NCI-H226 (cell line): ENCODE results near the gene GNAT2.
A peak's percentile ranks its signal among the peaks of the same experiment; 100 is the strongest.

ENCODE experiments used
- DNase-seq: peaks from one replicate; pipeline ENCODE4 v3.0.0-alpha.2; 2015

Gene GNAT2

DNA sequence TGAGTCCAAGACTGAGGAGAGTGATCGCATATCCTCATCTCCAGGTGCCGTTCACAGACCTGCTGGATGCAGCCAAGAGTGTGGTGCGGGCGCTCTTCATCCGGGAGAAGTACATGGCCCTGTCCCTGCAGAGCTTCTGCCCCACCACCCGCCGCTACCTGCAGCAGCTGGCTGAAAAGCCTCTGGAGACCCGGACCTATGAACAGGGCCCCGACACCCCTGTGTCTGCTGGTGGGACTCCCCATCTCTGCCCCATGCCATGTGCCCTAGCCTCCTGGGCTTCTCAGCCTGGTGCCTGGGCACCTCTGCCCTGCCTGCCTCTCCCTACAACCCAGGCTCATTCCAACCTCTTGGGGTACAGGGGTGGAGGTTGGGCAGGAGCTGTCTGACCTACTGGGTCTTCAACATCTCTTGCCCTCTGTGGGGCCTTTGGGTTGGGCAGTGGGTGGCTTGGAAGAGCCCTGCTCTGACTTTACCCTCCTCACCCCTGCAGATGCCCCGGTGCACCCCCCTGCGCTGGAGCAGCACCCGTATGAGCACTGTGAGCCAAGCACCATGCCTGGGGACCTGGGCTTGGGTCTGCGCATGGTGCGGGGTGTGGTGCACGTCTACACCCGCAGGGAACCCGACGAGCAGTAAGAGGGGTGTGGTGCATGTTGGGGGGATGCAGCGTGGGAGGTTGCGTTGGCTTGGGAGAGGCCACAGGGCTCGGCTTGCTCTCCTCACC, 7.4 kb upstream of the GNAT2 start:
- DNase-seq = no peak

DNA sequence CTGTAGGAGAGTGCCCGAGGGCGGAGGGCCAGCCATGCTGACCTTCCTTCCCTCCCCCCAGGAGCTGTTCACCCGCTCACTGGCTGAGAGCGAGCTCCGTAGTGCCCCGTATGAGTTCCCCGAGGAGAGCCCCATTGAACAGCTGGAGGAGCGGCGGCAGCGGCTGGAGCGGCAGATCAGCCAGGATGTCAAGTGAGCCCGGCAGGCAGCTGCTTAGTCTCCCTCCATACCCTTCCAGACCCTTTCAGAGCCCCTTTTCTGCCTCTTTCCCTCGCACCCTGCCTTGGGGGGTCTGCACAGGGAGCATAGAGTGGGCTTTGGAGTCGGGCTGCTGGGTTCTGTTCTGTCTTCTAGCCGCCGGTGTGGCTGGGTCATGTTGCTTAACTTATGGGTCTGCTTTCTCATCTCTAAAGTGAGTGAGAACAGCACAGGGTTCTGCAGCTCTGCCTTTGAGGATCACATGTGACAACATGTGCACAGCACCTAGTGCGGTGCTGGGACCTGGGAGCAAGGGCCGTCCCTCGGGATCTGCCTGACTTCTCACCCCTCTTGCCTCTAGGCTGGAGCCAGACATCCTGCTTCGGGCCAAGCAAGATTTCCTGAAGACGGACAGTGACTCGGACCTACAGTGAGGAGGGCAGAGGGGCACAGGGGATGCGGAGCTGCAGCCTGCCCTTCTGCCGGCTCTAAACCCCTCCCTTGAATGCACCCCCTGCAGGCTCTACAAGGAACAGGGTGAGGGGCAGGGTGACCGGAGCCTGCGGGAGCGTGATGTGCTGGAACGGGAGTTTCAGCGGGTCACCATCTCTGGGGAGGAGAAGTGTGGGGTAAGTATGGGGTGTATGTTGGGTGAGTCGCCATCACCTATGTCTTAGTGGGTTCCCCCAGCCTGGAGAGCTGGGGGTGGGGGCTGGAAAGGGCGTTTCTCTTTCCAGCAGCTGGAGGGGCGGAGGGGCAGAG, 6.5 kb upstream of the GNAT2 start:
- no peak for DNase-seq

DNA sequence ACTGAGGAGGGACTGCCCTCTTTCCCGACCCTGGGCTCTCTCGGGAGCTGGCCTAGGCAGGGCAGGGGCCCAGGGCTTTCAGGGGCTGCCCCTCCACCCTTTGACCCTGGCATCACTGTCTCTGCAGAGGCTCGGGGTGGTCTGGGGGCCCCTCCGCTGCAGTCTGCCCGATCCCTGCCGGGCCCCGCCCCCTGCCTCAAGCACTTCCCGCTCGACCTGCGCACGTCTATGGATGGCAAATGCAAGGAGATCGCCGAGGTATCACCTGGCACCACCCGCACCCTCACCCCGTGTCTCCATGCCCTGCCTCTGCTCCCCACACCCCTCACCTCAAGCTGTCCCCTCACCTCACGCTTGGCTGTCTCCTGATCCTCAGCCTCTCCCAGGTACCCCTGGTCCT, 5.8 kb upstream of the GNAT2 start:
- DNase-seq = no peak

DNA sequence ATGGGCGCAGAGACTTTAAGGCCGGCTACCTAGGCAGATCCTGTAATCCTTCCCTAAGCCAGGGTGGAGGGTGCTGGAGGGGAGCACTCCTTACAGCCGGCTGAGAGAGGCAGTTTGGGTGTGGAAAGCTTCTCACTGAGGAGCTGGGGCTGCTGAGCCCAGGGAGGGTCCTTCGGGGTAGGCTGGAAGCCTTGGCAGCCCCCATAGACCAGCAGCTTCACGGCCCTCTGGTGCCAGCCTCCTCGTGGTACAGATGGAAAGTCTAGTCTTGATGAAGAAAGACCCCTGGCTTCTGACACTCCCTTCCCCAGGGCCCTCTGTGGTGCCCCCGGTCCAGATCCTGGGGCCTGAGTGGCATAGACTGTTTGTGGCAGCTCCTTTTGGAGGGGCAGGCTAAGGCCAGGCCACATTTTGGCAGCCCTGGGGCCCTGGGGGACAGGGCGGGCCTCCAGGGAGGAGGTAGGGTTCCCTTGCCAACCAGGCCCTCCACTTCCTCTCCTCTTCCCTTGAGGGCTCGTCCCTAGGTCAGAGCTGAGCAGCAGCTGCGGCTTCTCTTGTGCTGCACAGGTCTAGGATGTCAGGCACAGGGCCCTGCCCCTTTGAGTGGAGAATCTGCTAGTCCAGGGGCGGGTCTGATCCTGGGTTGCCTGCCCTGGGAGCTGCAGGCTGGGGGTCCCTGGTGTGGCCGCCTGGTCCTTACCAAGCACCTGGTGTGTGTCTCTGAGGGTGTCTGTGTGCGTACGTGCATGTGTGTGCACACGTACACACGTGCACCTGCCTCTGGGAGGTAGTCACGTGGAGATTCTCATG, 5.0 kb upstream of the GNAT2 start:
- DNase-seq = no peak

DNA sequence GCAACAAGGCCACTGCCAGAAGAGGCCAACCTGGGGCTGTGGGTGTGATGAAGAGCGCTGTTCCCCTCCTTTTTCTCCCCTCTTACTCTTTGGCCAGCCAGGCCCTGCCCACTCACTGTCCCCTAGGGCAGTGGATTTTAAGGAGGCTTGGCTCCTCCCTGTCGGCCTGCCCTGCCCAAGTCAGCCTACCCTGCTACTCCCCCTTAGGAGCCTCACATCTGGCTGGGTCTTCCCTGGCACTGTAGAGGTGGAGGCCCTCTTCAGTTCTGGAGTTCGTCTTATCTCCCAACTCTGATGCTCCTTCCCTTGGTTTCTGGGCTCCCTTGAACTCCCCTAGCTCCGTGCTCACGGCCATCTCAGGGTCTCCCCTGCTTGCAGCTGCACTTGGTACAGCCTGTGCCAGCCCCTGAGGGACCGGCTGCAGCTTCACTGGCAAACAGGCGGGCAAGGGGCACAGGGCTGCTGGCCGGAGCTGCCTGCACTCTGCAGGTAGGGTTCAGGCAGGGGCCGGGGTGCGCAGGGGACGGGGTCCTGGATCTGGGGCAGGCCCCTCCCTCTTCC, 4.3 kb upstream of the GNAT2 start:
- DNase-seq = no peak

DNA sequence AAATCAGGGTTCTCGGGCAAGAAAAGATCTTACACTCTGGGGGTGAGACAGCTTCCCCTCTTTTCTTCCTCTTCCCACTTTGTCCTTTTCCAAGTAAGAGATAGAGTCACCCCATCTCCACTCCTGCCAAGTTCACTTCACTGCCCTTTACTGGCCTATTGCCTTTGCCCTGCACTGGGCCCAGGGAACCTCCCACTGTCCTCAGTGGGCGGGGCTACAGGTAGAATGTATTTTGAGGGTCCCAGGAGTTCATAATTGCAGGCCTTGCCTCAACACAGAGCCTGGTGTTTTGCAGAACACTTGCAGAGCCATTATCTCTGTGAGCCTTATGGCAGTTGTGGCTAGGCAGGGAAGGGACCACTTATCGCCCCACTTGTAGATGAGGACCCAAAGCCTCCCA, 3.5 kb upstream of the GNAT2 start:
- no peak for DNase-seq

DNA sequence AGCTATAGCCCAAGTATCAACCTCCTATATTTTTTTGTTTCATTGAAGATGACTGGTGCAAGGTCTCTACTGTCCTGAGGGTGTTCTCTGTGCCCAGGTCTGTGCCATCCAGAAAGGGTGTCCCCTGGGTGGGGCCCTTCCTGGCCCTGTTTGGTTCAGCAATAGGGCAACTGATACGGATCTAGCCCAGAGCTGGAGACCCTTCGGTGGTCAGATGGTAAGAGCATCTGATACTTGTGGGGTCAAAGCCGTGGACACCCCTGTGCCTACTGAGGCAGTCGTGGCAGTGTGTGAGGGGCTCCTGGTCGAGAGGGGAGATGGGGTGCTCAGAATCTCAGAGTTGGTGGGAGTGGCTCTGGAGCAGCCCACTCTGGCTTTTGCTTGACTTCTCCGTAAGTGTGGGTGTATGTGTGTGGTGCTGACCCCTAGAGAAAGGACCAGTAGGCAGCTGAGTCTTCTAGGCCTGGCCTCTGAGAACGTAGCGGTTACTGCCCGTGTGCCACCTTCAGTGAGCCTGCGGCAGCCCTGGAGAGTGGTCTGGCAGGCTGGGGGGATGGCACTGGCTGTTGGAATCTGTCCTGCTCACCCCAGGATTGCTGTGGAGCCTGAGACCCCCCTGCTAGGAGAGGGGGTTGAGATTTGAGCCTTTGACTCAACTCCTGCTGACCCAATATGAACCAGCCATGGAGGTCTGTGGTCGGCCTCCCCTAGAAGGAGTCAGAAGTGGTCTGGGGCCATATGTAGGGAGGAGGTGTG, 2.9 kb upstream of the GNAT2 start:
- no peak for DNase-seq

DNA sequence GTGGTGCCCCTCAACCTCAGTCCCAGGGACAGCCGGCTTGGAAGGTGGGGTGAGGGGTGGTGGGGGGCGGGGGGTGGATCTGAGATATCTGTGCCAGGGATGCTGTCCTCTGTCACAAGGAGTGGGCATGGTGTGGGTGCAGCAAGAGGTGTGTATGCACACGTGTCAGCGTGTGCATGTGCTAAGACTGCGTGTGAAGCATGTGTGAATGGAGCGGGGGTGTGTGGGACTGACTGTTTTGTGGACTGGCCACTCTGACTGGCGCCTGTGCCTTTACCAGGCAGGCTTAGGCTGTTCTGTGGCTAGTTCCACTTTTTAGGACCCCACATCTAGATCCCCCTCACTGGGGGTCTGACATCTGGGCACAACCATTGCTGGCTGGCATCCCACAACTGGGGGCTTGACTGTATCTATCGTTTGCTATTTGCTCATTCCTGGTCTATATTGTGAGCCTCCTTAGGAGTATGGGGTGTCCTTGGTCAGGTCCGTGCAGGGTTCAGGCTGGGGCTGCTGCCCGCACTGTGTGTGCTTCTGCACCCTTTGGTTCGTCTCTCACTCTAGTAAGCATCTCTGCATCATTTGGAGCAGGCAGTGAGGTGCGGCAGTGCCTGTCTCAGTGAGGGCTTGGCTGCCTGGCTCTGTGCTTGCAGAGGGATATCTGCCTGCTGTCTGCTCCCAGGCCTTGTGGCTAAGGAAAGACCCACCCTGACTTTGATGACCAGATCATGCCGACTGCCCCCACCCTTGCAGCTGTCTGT, 2.1 kb upstream of the GNAT2 start:
- no peak for DNase-seq

DNA sequence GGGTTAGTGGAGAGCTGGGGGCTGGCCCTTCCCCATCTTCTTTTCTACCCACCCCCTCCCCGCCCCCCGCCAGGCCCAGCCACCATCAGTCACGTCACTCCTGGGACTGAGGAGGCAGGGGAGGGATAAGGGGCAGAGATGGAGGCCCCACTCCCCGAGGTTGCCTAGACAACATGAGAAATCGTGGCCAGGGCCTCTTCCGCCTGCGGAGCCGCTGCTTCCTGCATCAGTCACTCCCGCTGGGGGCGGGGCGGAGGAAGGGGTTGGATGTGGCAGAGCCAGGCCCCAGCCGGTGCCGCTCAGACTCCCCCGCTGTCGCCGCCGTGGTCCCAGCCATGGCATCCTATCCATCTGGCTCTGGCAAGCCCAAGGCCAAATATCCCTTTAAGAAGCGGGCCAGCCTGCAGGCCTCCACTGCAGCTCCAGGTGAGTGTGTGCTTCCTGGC, 1.4 kb upstream of the GNAT2 start:
- peak; percentile 97 for DNase-seq

DNA sequence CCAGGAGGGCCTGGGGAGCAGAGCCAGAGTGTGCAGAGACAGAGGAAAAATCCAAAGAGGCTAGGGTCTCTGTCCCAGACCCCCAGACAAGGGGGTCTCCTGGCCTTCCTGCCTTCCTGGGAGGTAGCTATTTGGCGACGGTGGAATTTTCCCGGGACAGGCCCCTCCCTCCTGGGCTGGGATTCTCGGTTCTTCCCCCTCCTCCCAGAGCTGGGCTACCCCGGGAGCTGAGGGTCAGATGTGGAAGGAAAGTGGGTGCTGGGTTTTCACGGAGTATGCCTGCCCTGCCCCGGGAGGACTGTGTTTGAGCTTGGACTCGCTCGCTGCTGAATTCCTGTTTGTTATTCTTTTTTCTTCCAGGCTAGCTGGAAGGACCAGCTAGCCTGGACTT, 980 bp upstream of the GNAT2 start:
- peak; percentile 69 for DNase-seq

DNA sequence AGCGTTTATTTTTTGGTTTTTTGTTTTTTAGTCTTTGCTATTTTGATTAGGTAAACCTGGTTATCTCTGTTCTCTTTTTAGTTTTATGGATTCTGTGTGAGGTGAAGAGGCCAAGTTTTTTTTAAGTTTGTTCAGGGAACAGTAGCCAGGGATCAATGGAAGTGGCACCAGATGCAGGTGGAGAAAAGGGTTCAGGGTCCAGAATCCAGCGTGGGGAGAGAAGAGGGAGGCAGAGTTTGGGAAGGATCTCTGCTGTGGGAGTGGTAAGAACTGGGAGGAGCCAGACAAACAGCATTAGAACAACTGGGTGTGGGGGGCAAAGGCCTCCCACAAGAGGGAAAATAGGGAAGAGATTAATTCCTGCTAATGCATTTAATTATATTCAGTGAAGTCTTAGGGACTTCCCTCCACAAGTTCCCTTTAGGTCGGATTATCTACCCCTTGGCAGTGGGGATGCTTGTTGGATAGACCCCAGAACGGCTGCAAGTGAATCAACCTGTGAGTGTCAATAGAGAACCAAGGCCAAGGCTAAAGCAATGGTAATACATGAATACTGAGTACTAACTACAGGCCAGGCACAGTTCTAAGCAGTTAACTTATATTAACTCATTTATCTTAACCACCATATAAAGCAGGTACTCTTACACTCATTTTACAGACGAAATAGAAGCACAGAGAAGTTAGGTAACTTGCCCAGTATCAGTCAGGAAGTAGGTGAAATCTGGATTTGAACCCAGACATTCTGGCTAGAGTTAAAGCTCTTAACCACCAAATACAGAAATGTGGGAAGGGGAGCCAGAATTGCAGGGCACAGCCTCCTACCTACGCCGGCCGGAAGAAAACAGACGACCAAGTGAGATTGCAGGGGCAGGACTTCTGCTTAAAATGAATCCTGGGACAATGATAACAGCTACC, 498 bp downstream of the GNAT2 start:
- no peak for DNase-seq

DNA sequence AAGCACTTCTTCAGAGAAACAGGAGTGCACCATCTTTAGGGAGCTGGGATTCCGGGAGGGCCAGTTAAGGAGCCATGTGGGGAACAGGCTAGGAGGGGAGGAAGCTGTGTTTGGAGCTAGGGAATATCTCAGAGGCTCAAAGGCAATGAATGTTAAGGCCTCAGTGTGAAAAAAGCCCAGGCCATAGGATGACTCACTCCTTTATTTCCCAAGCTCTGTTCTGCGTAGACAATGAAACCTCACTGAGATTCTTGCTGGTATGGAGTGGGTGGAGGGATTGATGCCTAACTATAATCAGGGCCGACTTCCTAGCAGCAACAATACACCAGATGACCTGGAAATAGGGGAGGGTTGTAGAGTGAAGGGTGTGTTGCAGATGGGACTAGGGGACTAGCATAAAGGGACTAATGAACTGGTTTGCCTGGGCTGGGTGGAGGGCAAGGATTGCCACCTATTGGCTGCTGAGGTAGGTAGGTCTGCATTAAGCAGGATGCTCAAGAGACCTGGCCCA, 2.1 kb downstream of the GNAT2 start:
- peak; percentile 90 for DNase-seq

DNA sequence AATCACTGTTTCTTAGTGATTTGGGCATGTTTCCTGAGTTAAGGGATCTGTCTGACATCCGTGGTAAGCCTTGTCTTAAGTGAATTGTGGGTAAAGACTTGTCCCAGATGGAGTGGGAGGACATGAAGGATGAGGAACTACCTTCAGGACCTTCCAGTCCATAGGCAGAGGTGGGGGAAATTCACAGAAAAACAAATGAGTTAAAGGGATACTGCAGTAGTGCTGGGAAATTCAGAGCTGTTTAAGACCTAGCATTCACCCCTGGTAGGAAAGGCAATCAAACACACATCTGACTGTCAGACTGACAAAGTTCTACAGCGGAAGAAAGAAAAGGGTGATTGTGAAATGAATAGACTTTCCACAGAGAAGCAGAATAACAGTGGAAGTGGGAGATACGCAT, 3.0 kb downstream of the GNAT2 start:
- DNase-seq = no peak

DNA sequence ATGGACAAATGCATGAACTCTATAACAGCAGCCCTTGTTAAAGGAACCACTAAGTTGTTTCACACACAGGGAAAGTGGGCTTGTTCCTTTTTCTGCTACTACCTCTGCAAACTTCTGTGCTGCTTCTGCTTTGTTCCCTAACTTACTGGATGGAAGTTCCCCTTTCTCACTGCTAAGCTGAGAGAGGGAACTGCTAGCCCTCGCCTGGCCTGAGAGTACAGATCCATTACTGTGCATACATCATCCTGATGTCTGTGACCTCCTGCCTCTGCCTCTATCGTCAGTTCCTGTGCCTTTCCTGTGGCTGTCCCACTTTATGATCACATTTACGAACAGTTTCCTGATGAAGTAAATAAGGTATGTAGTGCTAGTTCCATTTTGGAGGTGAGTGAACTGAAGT, 3.5 kb downstream of the GNAT2 start:
- no peak for DNase-seq

DNA sequence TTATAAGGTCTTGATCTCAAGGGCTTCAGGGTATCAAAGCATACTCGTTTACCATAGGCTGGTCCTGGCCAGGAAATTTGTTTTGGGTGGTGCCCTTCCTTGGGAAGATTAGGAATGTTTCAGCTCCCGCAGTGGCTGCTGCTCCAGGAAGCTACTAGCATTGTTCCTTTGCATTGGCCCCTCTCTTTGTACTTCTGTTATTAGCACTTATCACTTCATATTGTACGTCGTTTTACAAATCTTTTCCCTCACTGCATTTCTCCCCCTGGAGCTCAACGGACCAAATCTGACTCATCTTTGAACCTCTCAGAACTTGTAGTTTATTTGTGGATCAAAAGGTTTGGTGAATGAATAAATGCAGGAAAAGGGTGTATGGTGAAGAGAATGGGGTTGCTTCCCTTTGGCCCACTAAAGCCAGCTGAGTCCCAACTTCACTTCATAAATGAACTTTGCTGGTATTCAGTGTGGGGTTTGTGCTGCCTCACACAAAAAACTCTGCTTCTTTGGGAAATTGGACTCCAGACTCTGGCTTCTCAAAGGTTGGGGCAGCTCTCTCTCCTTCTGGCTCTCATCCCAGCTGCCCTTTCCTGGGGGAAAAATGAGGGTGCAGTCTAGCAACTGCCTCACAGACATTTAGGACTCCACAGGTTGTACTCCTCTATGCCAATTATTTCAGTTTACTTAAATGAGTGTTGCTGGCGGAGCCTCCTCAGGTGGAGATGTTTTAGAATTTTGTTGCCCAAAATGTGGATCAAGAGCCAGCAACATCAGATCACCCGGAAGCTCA, 5.9 kb downstream of the GNAT2 start:
- DNase-seq = no peak

DNA sequence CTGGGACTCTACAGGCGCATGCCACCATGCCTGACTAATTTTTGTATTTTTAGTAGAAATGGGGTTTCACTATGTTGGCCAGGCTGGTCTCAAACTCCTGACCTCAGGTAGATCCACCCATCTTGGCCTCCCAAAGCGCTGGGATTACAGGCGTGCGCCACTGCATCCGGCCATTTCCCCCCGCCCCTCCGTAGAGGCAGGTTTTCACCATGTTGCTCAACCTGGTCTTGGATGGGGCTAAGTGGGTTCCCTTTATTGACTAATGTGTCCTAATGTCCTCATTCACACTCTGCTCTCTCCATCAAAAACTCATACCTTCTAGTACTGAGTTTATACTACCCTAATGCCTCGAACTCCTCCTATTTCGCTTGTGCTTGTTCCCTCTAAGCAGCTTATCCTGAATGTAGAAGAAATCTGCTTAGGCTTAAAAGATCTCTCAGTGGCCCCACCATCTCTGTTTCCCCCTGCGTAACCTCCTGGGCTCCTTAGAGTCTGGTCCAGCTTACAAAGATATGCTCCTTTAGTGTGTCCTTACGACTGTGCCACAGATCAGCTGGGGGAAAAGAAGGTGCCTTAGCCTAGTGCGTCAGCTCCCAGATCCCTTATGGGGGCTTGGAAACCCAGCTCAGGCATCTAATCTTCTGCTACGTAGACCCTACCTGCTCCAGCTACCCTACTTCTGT, 8.0 kb downstream of the GNAT2 start:
- no peak for DNase-seq

DNA sequence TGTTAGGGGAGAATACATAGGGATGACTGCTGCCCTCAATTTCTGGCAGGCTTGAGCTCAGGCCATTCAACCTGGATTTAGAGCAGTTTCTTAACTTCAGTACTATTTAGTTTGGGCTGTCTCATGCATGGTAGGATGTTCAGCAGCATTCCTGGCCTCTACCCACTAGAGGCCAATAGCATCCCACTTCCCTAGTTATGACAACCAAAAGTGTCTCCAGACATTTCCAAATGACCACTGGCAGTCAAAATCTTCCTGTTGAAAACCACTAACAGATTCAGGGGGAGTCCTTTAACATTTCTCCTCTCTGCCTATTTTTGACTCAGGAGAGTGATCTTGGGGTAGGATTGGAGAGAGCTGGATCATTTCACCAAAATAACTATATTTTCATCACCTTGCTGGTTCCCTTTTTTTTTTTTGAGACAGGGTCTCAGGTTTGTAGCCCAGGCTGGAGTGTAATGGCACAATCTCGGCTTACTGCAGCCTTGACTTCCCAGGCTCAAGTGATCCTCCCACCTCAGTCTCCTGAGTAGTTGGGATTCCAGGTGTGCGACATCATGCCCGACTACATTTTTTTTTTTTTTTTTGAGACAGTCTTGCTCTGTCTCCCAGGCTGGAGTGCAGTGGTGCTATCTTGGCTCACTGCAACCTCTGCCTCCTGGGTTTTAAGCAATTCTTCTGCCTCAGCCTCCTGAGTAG, 8.7 kb downstream of the GNAT2 start:
- peak; percentile 68 for DNase-seq

DNA sequence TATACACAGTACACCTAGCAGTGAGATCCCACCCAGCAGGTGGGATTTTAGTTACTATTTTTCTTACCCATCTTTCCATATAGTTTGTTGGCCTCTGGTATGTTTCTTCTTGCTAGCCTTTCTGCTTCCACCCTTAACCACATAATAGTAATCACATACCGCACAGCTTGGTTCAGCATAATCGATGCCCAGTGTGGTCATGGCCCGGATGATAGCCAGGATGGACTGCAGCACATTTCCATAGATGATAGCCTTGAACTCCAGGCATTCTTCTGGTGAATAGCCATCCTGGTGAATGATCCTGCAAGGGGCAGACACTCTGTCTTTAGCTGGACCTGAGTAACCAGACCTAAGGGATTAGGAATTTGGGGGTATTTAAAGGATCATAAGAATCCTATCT, 9.5 kb downstream of the GNAT2 start:
- no peak for DNase-seq
